Ishikawa (cell line): ENCODE data around the gene NAT16.

Experiments
- CEBPB ChIP-seq: IDR thresholded peaks from 2 replicates; pipeline ENCODE4 v1.6.1; 2012
- CREB1 ChIP-seq: IDR thresholded peaks from 2 replicates; pipeline ENCODE4 v1.6.1; 2012; ENCODE audit warnings: low read depth
- EP300 ChIP-seq: IDR thresholded peaks from 2 replicates; pipeline ENCODE4 v1.6.1; 2012; ENCODE audit warnings: borderline replicate concordance
- NFIC ChIP-seq: IDR thresholded peaks from 2 replicates; pipeline ENCODE4 v1.6.1; 2012
- TAF1 ChIP-seq: IDR thresholded peaks from 2 replicates; pipeline ENCODE4 v1.6.1; 2012; ENCODE audit warnings: low read depth, mild to moderate bottlenecking
- TCF12 ChIP-seq: IDR thresholded peaks from 2 replicates; pipeline ENCODE4 v1.6.1; 2012; ENCODE audit warnings: low read depth
- TEAD4 ChIP-seq: IDR thresholded peaks from 2 replicates; pipeline ENCODE4 v1.6.1; 2012
- YY1 ChIP-seq: IDR thresholded peaks from 2 replicates; pipeline ENCODE4 v1.6.1; 2012; ENCODE audit warnings: low read depth
- TF ChIP-seq, protein P1 (sequence below): IDR thresholded peaks from 2 replicates; pipeline ENCODE4 v1.6.1; 2012
- TF ChIP-seq, protein P2 (sequence below): IDR thresholded peaks from 2 replicates; pipeline ENCODE4 v1.6.1; 2012; ENCODE audit warnings: low read depth, mild to moderate bottlenecking

- TF ChIP-seq TAF1 (no peak), EP300 (no peak), CEBPB (no peak), YY1 (no peak), CREB1 (no peak), TEAD4 (no peak), NFIC (no peak), TCF12 (no peak)
- TF ChIP-seq, protein P1, sequence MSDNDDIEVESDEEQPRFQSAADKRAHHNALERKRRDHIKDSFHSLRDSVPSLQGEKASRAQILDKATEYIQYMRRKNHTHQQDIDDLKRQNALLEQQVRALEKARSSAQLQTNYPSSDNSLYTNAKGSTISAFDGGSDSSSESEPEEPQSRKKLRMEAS: no peak
- TF ChIP-seq, protein P2, sequence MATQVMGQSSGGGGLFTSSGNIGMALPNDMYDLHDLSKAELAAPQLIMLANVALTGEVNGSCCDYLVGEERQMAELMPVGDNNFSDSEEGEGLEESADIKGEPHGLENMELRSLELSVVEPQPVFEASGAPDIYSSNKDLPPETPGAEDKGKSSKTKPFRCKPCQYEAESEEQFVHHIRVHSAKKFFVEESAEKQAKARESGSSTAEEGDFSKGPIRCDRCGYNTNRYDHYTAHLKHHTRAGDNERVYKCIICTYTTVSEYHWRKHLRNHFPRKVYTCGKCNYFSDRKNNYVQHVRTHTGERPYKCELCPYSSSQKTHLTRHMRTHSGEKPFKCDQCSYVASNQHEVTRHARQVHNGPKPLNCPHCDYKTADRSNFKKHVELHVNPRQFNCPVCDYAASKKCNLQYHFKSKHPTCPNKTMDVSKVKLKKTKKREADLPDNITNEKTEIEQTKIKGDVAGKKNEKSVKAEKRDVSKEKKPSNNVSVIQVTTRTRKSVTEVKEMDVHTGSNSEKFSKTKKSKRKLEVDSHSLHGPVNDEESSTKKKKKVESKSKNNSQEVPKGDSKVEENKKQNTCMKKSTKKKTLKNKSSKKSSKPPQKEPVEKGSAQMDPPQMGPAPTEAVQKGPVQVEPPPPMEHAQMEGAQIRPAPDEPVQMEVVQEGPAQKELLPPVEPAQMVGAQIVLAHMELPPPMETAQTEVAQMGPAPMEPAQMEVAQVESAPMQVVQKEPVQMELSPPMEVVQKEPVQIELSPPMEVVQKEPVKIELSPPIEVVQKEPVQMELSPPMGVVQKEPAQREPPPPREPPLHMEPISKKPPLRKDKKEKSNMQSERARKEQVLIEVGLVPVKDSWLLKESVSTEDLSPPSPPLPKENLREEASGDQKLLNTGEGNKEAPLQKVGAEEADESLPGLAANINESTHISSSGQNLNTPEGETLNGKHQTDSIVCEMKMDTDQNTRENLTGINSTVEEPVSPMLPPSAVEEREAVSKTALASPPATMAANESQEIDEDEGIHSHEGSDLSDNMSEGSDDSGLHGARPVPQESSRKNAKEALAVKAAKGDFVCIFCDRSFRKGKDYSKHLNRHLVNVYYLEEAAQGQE: no peak
Measured at GRCh38 chr7:101156866-101157589, 23.1 kb downstream of the NAT16 start.
